Caco-2 (cell line): ENCODE data around the gene RUNX2. TPM values are rescaled to one million over a fixed set of nuclear protein-coding genes. Genes with fewer than 3 reads are reported as not detected.

ENCODE experiments used
- BruUV-seq: library from RNA; stranded (reverse); fragments of 400-500 nt; replicated peaks from 2 replicates; lab custom pipeline; 2021; lab: Mats Ljungman, UMichigan
- CTCF ChIA-PET: fragments of 300-600 bp; sonication (Branson Sonifier 250); formaldehyde crosslinking; loops from one replicate; lab custom pipeline; 2022; ENCODE audit warnings: antibody characterized with exemption; lab: Charles Lee
- POLR2A ChIA-PET: fragments of 300-600 bp; sonication (Branson Sonifier 250); formaldehyde crosslinking; loops from one replicate; lab custom pipeline; 2022; ENCODE audit warnings: antibody characterized with exemption; lab: Charles Lee
- DNase-seq, 2 experiments: peaks; one replicate each; pipeline versions ENCODE4 v3.0.0 to v3.0.0-alpha.2; 2020 to 2022
- H3K27me3 ChIP-seq: replicated peaks from 2 replicates; pipeline ENCODE4 v1.6.0; 2011; ENCODE audit warnings: low read length; ENCODE audit not compliant: control insufficient read depth, insufficient read depth
- H3K36me3 ChIP-seq: 2 replicates; pipeline ENCODE4 v1.5.1; 2011; ENCODE audit warnings: low read length; ENCODE audit not compliant: control insufficient read depth, insufficient read depth
- H3K4me1 ChIP-seq: fragments of 250-450 bp; sonication (Bioruptor Pico); 2 replicates; pipeline ENCODE4 v1.5.1; 2020; ENCODE audit warnings: mild to moderate bottlenecking
- H3K4me3 ChIP-seq: 2 replicates; pipeline ENCODE4 v1.5.1; 2011; ENCODE audit warnings: low read depth, mild to moderate bottlenecking, control low read depth, low read length
- H3K9me3 ChIP-seq: fragments of 250-450 bp; sonication (Bioruptor Pico); 2 replicates; pipeline ENCODE4 v1.5.1; 2020; ENCODE audit warnings: mild to moderate bottlenecking, moderate library complexity
- H3K27ac Mint-ChIP-seq: one replicate; pipeline ENCODE4 v1.8.0; 2022; ENCODE audit warnings: mixed read lengths; ENCODE audit not compliant: unreplicated experiment
- H3K27me3 Mint-ChIP-seq: one replicate; pipeline ENCODE4 v1.8.0; 2022; ENCODE audit warnings: mixed read lengths; ENCODE audit not compliant: insufficient read depth, unreplicated experiment
- H3K36me3 Mint-ChIP-seq: one replicate; pipeline ENCODE4 v1.8.0; 2022; ENCODE audit warnings: mild to moderate bottlenecking, mixed read lengths; ENCODE audit not compliant: insufficient read depth, unreplicated experiment
- H3K4me1 Mint-ChIP-seq: one replicate; pipeline ENCODE4 v1.8.0; 2022; ENCODE audit warnings: low read depth, mixed read lengths; ENCODE audit not compliant: unreplicated experiment
- H3K4me3 Mint-ChIP-seq: one replicate; pipeline ENCODE4 v1.8.0; 2022; ENCODE audit warnings: mild to moderate bottlenecking, moderate library complexity, mixed read lengths; ENCODE audit not compliant: unreplicated experiment
- H3K9me3 Mint-ChIP-seq: one replicate; pipeline ENCODE4 v1.8.0; 2022; ENCODE audit warnings: mixed read lengths; ENCODE audit not compliant: unreplicated experiment
- CTCF ChIP-seq, 2 experiments: fragments of 200-600 bp in 1 of 2; IDR thresholded peaks; 1 replicate in 1 of 2; 2 replicates in 1 of 2; pipeline versions ENCODE4 v1.5.1 to v1.8.0; 2011 to 2022; ENCODE audit warnings: antibody characterized with exemption in 1 of 2, control low read depth in 1 of 2, inconsistent platforms in 1 of 2, low read depth in 1 of 2, low read length in 1 of 2, mild to moderate bottlenecking in 1 of 2, moderate library complexity in 1 of 2; ENCODE audit not compliant: insufficient read depth in 1 of 2, severe bottlenecking in 1 of 2, unreplicated experiment in 1 of 2
- intact Hi-C: fragments of 100-400 bp; cut with micrococcal nuclease; formaldehyde crosslinking; loops from one replicate; pipeline ENCODE4 v1.10.0; 2022; ENCODE audit not compliant: unreplicated experiment
- total RNA-seq: library from RNA; stranded (reverse); gene quantifications from 2 replicates; pipeline ENCODE4 v1.2.3, GENCODE V29; 2022

RUNX2 gene
- total RNA-seq, 1 experiment from 2014 or later = not detected

- ChIA-PET POLR2A (no interaction called here), CTCF (no interaction called here)
- no TSS peak for BruUV-seq
- Mint-ChIP-seq H3K4me3 (no peak overlapping the region), H3K9me3 (no peaks in the 10 kb centered on the region), H3K36me3 (no peaks in the 10 kb centered on the region), H3K27me3 (no peaks in the 10 kb centered on the region), H3K4me1 (no peaks in the 10 kb centered on the region), H3K27ac (no peak overlapping the region)
- no peaks in the 10 kb centered on the region for H3K36me3 ChIP-seq
- no peak overlapping the region for H3K4me3 ChIP-seq
- TF ChIP-seq CTCF (IDR thresholded peaks at IDR 0.05; ENCODE audit: insufficient read depth in 1 of 2, low read depth in 1 of 2, low read length in 1 of 2, severe bottlenecking in 1 of 2, unreplicated experiment in 1 of 2) = no peak
- no peak for DNase-seq
- no peaks in the 10 kb centered on the region for H3K9me3 ChIP-seq
- no peaks in the 10 kb centered on the region for H3K27me3 ChIP-seq
- intact Hi-C loops = no loop called here
- peaks cover 9% of the 10 kb centered on the region; the same call in 1 of the 2 replicates for H3K4me1 ChIP-seq
These were observed 114.6 kb downstream of the RUNX2 start for GRCh38 chr6:45442716-45443115.

GRCh38 chr6:45445364-45445748 is 117.2 kb downstream of the RUNX2 start:
- Histone ChIP-seq H3K27me3 (no peaks in the 10 kb centered on the region), H3K36me3 (no peaks in the 10 kb centered on the region), H3K4me1 (peaks cover 9% of the 10 kb centered on the region; the same call in 1 of the 2 replicates), H3K9me3 (no peaks in the 10 kb centered on the region), H3K4me3 (no peak overlapping the region)
- peak overlapping the region; percentile 58 for H3K27ac Mint-ChIP-seq
- TF ChIP-seq CTCF (IDR thresholded peaks at IDR 0.05; ENCODE audit: insufficient read depth in 1 of 2, low read depth in 1 of 2, low read length in 1 of 2, severe bottlenecking in 1 of 2, unreplicated experiment in 1 of 2) = no peak
- intact Hi-C loops = no loop called here
- CTCF ChIA-PET = no interaction called here
- POLR2A ChIA-PET = no interaction called here
- H3K27me3 Mint-ChIP-seq = peaks cover 1% of the 10 kb centered on the region
- peak overlapping the region; percentile 60 for H3K4me3 Mint-ChIP-seq
- H3K36me3 Mint-ChIP-seq = no peaks in the 10 kb centered on the region
- no peak for DNase-seq
- no TSS peak for BruUV-seq
- no peaks in the 10 kb centered on the region for H3K4me1 Mint-ChIP-seq
- H3K9me3 Mint-ChIP-seq = no peaks in the 10 kb centered on the region

GRCh38 chr6:45445749-45446549 is 117.8 kb downstream of the RUNX2 start:
- H3K4me1 Mint-ChIP-seq = no peaks in the 10 kb centered on the region
- CTCF ChIA-PET = no interaction called here
- H3K36me3 Mint-ChIP-seq = no peaks in the 10 kb centered on the region
- POLR2A ChIA-PET = interaction anchor here (0.5 kb wide), 1 partner anchor 121 kb away, joined by 3 read pairs; no protein-coding TSS in a partner anchor
- H3K27me3 Mint-ChIP-seq = peaks cover 4% of the 10 kb centered on the region
- TF ChIP-seq CTCF (IDR thresholded peaks at IDR 0.05; ENCODE audit: insufficient read depth in 1 of 2, low read depth in 1 of 2, low read length in 1 of 2, severe bottlenecking in 1 of 2, unreplicated experiment in 1 of 2) = no peak
- DNase-seq = peak; percentile 69 to 74
- H3K9me3 Mint-ChIP-seq = no peaks in the 10 kb centered on the region
- H3K4me3 ChIP-seq = no peak overlapping the region
- peak overlapping the region; percentile 60 for H3K4me3 Mint-ChIP-seq
- no TSS peak for BruUV-seq
- no peaks in the 10 kb centered on the region for H3K27me3 ChIP-seq
- no peaks in the 10 kb centered on the region for H3K36me3 ChIP-seq
- H3K27ac Mint-ChIP-seq = peak overlapping the region; percentile 58
- intact Hi-C loops = no loop called here
- no peaks in the 10 kb centered on the region for H3K9me3 ChIP-seq
- peaks cover 9% of the 10 kb centered on the region; the same call in 1 of the 2 replicates for H3K4me1 ChIP-seq
